H1 (cell line): ENCODE measurements around the gene HAVCR1.
"Not testable (repeated sequence)": the region's sequence is repeated elsewhere in the genome, so short reads cannot be mapped to it uniquely, and the experiment has no call there.

Experiments
- CBX5 ChIP-seq: fragments of 300-800, 300-1000 bp; sonication (generic); IDR thresholded peaks from 2 replicates; pipeline ENCODE4 v1.7.1; 2016; ENCODE audit warnings: antibody characterized with exemption, low read length, low read depth
- EP300 ChIP-seq, 2 experiments: IDR thresholded peaks; 1 replicate in 1 of 2; 2 replicates in 1 of 2; pipeline ENCODE4 v1.6.1; 2011 to 2012; ENCODE audit warnings: low read depth in 2 of 2, low read length in 2 of 2, mild to moderate bottlenecking in 2 of 2, borderline replicate concordance in 1 of 2, inconsistent platforms in 1 of 2, moderate library complexity in 1 of 2
- EZH2 ChIP-seq: fragments of 200-600 bp; sonication (generic); IDR thresholded peaks from 2 replicates; pipeline ENCODE4 v1.7.1; 2012; ENCODE audit warnings: low read depth, mild to moderate bottlenecking, moderate library complexity, low read length, inconsistent platforms; ENCODE audit not compliant: severe bottlenecking
- POLR2A ChIP-seq, 2 experiments: IDR thresholded peaks; 1 replicate in 1 of 2; 2 replicates in 1 of 2; pipeline ENCODE4 v1.6.1; 2011; ENCODE audit warnings: low read depth in 2 of 2, low read length in 2 of 2, mild to moderate bottlenecking in 2 of 2; ENCODE audit errors: control extremely low read depth in 1 of 2
- SIN3A ChIP-seq, 2 experiments: IDR thresholded peaks in 1 of 2; conservative IDR thresholded peaks in 1 of 2; 2 replicates each; pipeline ENCODE4 v1.6.1; 2011 to 2012; ENCODE audit warnings: low read length in 2 of 2, improper control_type of control experiment in 1 of 2, low read depth in 1 of 2, mild to moderate bottlenecking in 1 of 2
- SP1 ChIP-seq: IDR thresholded peaks from 2 replicates; pipeline ENCODE4 v1.6.1; 2011; ENCODE audit warnings: low read depth, low read length
- TAF1 ChIP-seq: IDR thresholded peaks from 2 replicates; pipeline ENCODE4 v1.6.1; 2011; ENCODE audit warnings: mild to moderate bottlenecking, low read depth, low read length
- TEAD4 ChIP-seq: IDR thresholded peaks from 2 replicates; pipeline ENCODE4 v1.6.1; 2012; ENCODE audit warnings: low read depth, low read length, inconsistent platforms, mixed read lengths
- TF ChIP-seq, protein P1 (sequence below), 3 experiments: IDR thresholded peaks; 1 replicate in 2 of 3; 2 replicates in 1 of 3; pipeline versions ENCODE4 v1.5.1 to v1.6.1; 2011; ENCODE audit warnings: low read length in 3 of 3, mild to moderate bottlenecking in 3 of 3, inconsistent platforms in 2 of 3, low read depth in 1 of 3, moderate library complexity in 1 of 3; ENCODE audit not compliant: insufficient read depth in 1 of 3; ENCODE audit errors: control extremely low read depth in 1 of 3
- TF ChIP-seq, protein P2 (sequence below): IDR thresholded peaks from 2 replicates; pipeline ENCODE4 v1.6.1; 2011; ENCODE audit warnings: low read depth, mild to moderate bottlenecking, low read length; ENCODE audit not compliant: insufficient read depth

DNA sequence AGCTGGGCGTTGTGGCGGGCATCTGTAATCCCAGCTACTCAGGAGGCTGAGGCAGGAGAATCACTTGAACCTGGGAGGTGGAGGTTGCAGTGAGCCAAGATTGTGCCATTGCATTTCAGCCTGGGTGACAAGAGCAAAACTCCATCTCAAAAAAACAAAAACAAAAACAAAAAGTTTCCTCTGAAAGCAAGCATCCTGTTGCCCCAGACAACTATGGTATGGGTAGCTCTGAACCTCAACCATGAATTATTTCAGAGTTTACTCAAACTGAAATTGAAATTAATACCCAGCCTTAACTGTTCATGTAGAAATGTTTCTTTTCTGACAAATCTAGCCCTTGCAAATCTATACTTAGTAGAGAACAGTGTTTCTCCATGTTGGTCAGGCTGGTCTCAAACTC, 31.3 kb downstream of the HAVCR1 start:
- TF ChIP-seq SIN3A (conservative IDR thresholded peaks at IDR 0.05 in 1 of 2, IDR thresholded peaks at IDR 0.05 in 1 of 2; ENCODE audit: low read depth in 1 of 2, low read length in 2 of 2); CBX5; TAF1; TEAD4; EZH2; POLR2A (IDR thresholded peaks at IDR 0.05; ENCODE audit: control extremely low read depth in 1 of 2, low read depth in 2 of 2, low read length in 2 of 2); SP1; EP300 (IDR thresholded peaks at IDR 0.05; ENCODE audit: borderline replicate concordance in 1 of 2, low read depth in 2 of 2, low read length in 2 of 2): not testable (repeated sequence)
- TF ChIP-seq, protein P1, sequence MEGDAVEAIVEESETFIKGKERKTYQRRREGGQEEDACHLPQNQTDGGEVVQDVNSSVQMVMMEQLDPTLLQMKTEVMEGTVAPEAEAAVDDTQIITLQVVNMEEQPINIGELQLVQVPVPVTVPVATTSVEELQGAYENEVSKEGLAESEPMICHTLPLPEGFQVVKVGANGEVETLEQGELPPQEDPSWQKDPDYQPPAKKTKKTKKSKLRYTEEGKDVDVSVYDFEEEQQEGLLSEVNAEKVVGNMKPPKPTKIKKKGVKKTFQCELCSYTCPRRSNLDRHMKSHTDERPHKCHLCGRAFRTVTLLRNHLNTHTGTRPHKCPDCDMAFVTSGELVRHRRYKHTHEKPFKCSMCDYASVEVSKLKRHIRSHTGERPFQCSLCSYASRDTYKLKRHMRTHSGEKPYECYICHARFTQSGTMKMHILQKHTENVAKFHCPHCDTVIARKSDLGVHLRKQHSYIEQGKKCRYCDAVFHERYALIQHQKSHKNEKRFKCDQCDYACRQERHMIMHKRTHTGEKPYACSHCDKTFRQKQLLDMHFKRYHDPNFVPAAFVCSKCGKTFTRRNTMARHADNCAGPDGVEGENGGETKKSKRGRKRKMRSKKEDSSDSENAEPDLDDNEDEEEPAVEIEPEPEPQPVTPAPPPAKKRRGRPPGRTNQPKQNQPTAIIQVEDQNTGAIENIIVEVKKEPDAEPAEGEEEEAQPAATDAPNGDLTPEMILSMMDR (IDR thresholded peaks at IDR 0.05; ENCODE audit: control extremely low read depth in 1 of 3, insufficient read depth in 1 of 3, low read depth in 1 of 3, low read length in 3 of 3): not testable (repeated sequence)
- TF ChIP-seq, protein P2, sequence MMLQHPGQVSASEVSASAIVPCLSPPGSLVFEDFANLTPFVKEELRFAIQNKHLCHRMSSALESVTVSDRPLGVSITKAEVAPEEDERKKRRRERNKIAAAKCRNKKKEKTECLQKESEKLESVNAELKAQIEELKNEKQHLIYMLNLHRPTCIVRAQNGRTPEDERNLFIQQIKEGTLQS: not testable (repeated sequence)
